ENCODE data around the gene ATP5F1D.
A peak's percentile ranks its signal among the peaks of the same experiment; 100 is the strongest.

ATP5F1D gene

GRCh38 chr19:1228161-1228957 is 13.2 kb upstream of the ATP5F1D start:
- Histone ChIP-seq H3K4me3 (ENCODE audit: low read depth, low read length) (no peak overlapping the region), H3K9ac (ENCODE audit: low read depth, low read length) (no peak overlapping the region), H3K4me1 (ENCODE audit: control insufficient read depth, insufficient read depth, low read length) (no peaks in the 10 kb centered on the region), H3K9me3 (ENCODE audit: control insufficient read depth, insufficient read depth, low read length) (no peaks in the 10 kb centered on the region), H3K27ac (ENCODE audit: low read depth, low read length) (no peak overlapping the region), H3K36me3 (ENCODE audit: control insufficient read depth, insufficient read depth, low read length) (peaks cover 37% of the 10 kb centered on the region), H3K27me3 (ENCODE audit: control insufficient read depth, insufficient read depth, low read length) (no peaks in the 10 kb centered on the region)

GRCh38 chr19:1229056-1229923 is 12.3 kb upstream of the ATP5F1D start:
- Histone ChIP-seq H3K9ac (ENCODE audit: low read depth, low read length) (no peak overlapping the region), H3K9me3 (ENCODE audit: control insufficient read depth, insufficient read depth, low read length) (no peaks in the 10 kb centered on the region), H3K27me3 (ENCODE audit: control insufficient read depth, insufficient read depth, low read length) (no peaks in the 10 kb centered on the region), H3K4me1 (ENCODE audit: control insufficient read depth, insufficient read depth, low read length) (no peaks in the 10 kb centered on the region), H3K36me3 (ENCODE audit: control insufficient read depth, insufficient read depth, low read length) (peaks cover 39% of the 10 kb centered on the region), H3K27ac (ENCODE audit: low read depth, low read length) (no peak overlapping the region), H3K4me3 (ENCODE audit: low read depth, low read length) (no peak overlapping the region)

GRCh38 chr19:1229924-1230782 is 11.4 kb upstream of the ATP5F1D start:
- Histone ChIP-seq H3K27ac (ENCODE audit: low read depth, low read length) (peak overlapping the region; percentile 6), H3K36me3 (ENCODE audit: control insufficient read depth, insufficient read depth, low read length) (peaks cover 47% of the 10 kb centered on the region), H3K27me3 (ENCODE audit: control insufficient read depth, insufficient read depth, low read length) (no peaks in the 10 kb centered on the region), H3K4me1 (ENCODE audit: control insufficient read depth, insufficient read depth, low read length) (no peaks in the 10 kb centered on the region), H3K9ac (ENCODE audit: low read depth, low read length) (no peak overlapping the region), H3K4me3 (ENCODE audit: low read depth, low read length) (no peak overlapping the region), H3K9me3 (ENCODE audit: control insufficient read depth, insufficient read depth, low read length) (no peaks in the 10 kb centered on the region)

- peak overlapping the region; percentile 6 for H3K27ac ChIP-seq (ENCODE audit: low read depth, low read length)
- H3K4me3 ChIP-seq (ENCODE audit: low read depth, low read length), result no peak overlapping the region
- H3K27me3 ChIP-seq (ENCODE audit: control insufficient read depth, insufficient read depth, low read length), result no peaks in the 10 kb centered on the region
- no peak overlapping the region for H3K9ac ChIP-seq (ENCODE audit: low read depth, low read length)
- H3K4me1 ChIP-seq (ENCODE audit: control insufficient read depth, insufficient read depth, low read length), result no peaks in the 10 kb centered on the region
- H3K9me3 ChIP-seq (ENCODE audit: control insufficient read depth, insufficient read depth, low read length), result no peaks in the 10 kb centered on the region
- H3K36me3 ChIP-seq (ENCODE audit: control insufficient read depth, insufficient read depth, low read length), result peaks cover 54% of the 10 kb centered on the region
Measured at GRCh38 chr19:1230783-1231489, 10.6 kb upstream of the ATP5F1D start.

GRCh38 chr19:1231729-1232637 is 9.6 kb upstream of the ATP5F1D start:
- Histone ChIP-seq H3K27me3 (ENCODE audit: control insufficient read depth, insufficient read depth, low read length) (no peaks in the 10 kb centered on the region), H3K9me3 (ENCODE audit: control insufficient read depth, insufficient read depth, low read length) (no peaks in the 10 kb centered on the region), H3K36me3 (ENCODE audit: control insufficient read depth, insufficient read depth, low read length) (peaks cover 50% of the 10 kb centered on the region), H3K4me1 (ENCODE audit: control insufficient read depth, insufficient read depth, low read length) (0 out of 2 replicates have a peak, but pooled peaks cover 3% of the 10 kb centered on the region), H3K27ac (ENCODE audit: low read depth, low read length) (no peak overlapping the region), H3K9ac (ENCODE audit: low read depth, low read length) (no peak overlapping the region), H3K4me3 (ENCODE audit: low read depth, low read length) (no peak overlapping the region)

GRCh38 chr19:1232652-1233072 is 8.9 kb upstream of the ATP5F1D start:
- Histone ChIP-seq H3K9me3 (ENCODE audit: control insufficient read depth, insufficient read depth, low read length) (no peaks in the 10 kb centered on the region), H3K27me3 (ENCODE audit: control insufficient read depth, insufficient read depth, low read length) (no peaks in the 10 kb centered on the region), H3K9ac (ENCODE audit: low read depth, low read length) (no peak overlapping the region), H3K4me1 (ENCODE audit: control insufficient read depth, insufficient read depth, low read length) (0 out of 2 replicates have a peak, but pooled peaks cover 3% of the 10 kb centered on the region), H3K36me3 (ENCODE audit: control insufficient read depth, insufficient read depth, low read length) (peaks cover 50% of the 10 kb centered on the region), H3K4me3 (ENCODE audit: low read depth, low read length) (no peak overlapping the region), H3K27ac (ENCODE audit: low read depth, low read length) (no peak overlapping the region)

- Histone ChIP-seq H3K27ac (ENCODE audit: low read depth, low read length) (no peak overlapping the region), H3K27me3 (ENCODE audit: control insufficient read depth, insufficient read depth, low read length) (no peaks in the 10 kb centered on the region), H3K4me3 (ENCODE audit: low read depth, low read length) (no peak overlapping the region), H3K9me3 (ENCODE audit: control insufficient read depth, insufficient read depth, low read length) (no peaks in the 10 kb centered on the region), H3K36me3 (ENCODE audit: control insufficient read depth, insufficient read depth, low read length) (peaks cover 48% of the 10 kb centered on the region), H3K4me1 (ENCODE audit: control insufficient read depth, insufficient read depth, low read length) (0 out of 2 replicates have a peak, but pooled peaks cover 3% of the 10 kb centered on the region), H3K9ac (ENCODE audit: low read depth, low read length) (no peak overlapping the region)
Measured at GRCh38 chr19:1233115-1233667, 8.4 kb upstream of the ATP5F1D start.

- H3K27ac ChIP-seq (ENCODE audit: low read depth, low read length), result no peak overlapping the region
- no peaks in the 10 kb centered on the region for H3K9me3 ChIP-seq (ENCODE audit: control insufficient read depth, insufficient read depth, low read length)
- H3K4me1 ChIP-seq (ENCODE audit: control insufficient read depth, insufficient read depth, low read length), result 0 out of 2 replicates have a peak, but pooled peaks cover 3% of the 10 kb centered on the region
- peaks cover 48% of the 10 kb centered on the region for H3K36me3 ChIP-seq (ENCODE audit: control insufficient read depth, insufficient read depth, low read length)
- no peaks in the 10 kb centered on the region for H3K27me3 ChIP-seq (ENCODE audit: control insufficient read depth, insufficient read depth, low read length)
- H3K9ac ChIP-seq (ENCODE audit: low read depth, low read length), result no peak overlapping the region
- H3K4me3 ChIP-seq (ENCODE audit: low read depth, low read length), result no peak overlapping the region
Measured at GRCh38 chr19:1234051-1234954, 7.2 kb upstream of the ATP5F1D start.

GRCh38 chr19:1234955-1235380 is 6.6 kb upstream of the ATP5F1D start:
- Histone ChIP-seq H3K4me3 (ENCODE audit: low read depth, low read length) (no peak overlapping the region), H3K27me3 (ENCODE audit: control insufficient read depth, insufficient read depth, low read length) (no peaks in the 10 kb centered on the region), H3K4me1 (ENCODE audit: control insufficient read depth, insufficient read depth, low read length) (0 out of 2 replicates have a peak, but pooled peaks cover 5% of the 10 kb centered on the region), H3K36me3 (ENCODE audit: control insufficient read depth, insufficient read depth, low read length) (peaks cover 48% of the 10 kb centered on the region), H3K27ac (ENCODE audit: low read depth, low read length) (no peak overlapping the region), H3K9ac (ENCODE audit: low read depth, low read length) (no peak overlapping the region), H3K9me3 (ENCODE audit: control insufficient read depth, insufficient read depth, low read length) (no peaks in the 10 kb centered on the region)
